GM18870 (cell line): Measurements from ENCODE around the gene MTFP1.
"Not testable (repeated sequence)": the region's sequence is repeated elsewhere in the genome, so short reads cannot be mapped to it uniquely, and the experiment has no call there.

Experiments used
- ATAC-seq: cut with Tn5 transposase; IDR thresholded peaks from one replicate; pipeline ENCODE4 v1.9.1; 2021; ENCODE audit warnings: moderate library complexity; ENCODE audit not compliant: unreplicated experiment

The MTFP1 gene

GRCh38 chr22:30424534-30425326 lies 838 bp upstream of the MTFP1 start:
- no peak for ATAC-seq

DNA sequence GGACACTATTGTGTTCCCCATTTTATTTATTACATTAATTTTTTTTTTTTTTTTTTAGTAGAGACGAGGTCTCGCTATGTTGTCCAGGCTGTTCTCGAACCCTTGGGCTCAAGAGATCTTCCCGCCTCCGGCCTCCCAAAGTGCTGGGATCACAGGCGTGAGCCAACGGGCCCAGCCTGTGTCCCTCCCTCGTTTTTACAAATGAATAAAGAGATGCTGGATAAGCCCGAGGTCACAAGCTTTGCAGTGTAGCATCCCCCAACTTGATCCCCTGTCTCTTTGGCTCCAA lies 297 bp upstream of the MTFP1 start:
- ATAC-seq: no peak

- no peak for ATAC-seq
Measured at GRCh38 chr22:30426388-30427353, 1.1 kb downstream of the MTFP1 start.

- ATAC-seq: no peak
Measured at GRCh38 chr22:30427871-30428270, 2.3 kb downstream of the MTFP1 start.

GRCh38 chr22:30429887-30430286 lies 4.3 kb downstream of the MTFP1 start:
- ATAC-seq: no peak

DNA sequence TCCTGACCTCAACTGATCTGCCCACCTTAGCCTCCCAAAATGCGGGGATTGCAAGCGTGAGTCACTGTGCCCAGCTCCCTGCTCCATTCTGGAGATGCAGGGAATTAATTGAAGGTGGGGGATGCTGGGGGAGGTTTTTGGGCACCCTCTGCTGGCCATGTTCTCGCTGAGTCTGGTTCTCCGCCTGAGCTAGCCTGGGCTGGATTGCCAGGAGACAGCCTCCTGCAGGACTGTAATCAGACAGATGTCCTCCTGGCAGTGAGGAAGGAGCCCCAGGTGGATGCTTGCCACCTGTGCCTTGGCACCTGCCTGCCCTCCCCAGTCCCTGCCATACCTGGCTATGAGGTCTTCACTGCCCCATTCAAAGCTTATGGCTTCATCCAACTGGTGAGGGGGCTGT lies 5.4 kb downstream of the MTFP1 start:
- ATAC-seq: no peak

DNA sequence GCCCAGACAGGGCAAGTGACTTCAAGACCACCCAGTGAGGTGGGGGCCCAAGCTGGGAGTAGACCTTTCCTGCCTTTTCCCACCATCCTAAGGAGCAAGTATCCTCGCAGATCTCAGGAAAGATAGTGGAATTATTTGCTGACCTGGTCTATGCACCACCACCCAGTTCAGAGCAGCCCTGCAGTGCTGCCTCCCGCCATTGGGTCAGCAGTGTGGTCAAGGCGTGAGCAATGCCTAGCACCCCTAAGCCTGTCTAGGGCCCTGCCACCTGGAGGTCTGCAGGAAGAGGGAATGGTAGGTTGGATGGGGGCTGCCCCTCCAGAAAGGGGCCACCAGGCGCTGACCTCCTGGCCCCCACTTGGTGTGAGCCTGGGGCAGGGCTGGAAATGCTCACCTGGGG lies 6.5 kb downstream of the MTFP1 start:
- no peak for ATAC-seq

DNA sequence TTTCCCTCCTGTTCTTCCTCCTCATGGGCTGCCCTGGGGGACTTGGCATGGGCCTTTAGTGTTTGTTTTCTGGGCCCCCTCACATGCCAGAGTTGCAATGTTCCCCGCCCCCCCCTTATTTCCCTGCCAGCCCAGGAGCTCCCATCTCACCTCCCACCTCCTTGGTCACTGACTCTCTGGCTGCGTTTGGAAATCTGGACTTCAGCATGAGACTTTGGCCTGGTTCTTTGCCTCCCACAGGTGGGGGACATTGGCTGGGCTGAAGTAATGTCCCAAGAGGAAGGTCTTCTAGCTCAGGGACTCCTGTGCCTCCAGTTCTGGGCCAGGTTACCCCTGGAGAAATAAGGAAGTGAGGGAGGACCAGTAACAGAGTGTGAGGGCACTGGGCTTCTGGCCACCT lies 7.0 kb downstream of the MTFP1 start:
- ATAC-seq: no peak

DNA sequence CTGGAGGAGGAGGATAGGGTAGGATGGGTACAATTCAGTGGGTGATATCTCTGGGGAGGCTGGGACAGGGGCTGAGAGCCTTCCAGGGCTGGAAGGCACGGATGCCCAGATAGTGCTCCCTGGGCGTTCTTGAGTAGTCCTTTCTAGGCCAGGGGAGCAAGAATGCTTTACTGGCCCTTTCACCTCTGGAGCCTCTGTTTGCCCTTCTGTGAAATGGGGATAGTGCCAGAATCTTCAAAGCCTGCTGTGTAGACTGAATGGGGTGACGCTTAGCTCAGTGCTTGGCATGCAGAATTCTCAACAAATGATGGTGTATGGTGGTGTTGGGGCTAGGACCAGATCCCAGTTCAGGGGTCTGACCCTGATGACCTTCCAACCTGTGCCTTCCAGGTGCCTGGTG lies 7.7 kb downstream of the MTFP1 start:
- no peak for ATAC-seq

- no peak for ATAC-seq
Measured at GRCh38 chr22:30433773-30434172, 8.2 kb downstream of the MTFP1 start.

GRCh38 chr22:30434843-30435242 lies 9.3 kb downstream of the MTFP1 start:
- ATAC-seq: no peak

- no peak for ATAC-seq
Measured at GRCh38 chr22:30435674-30436126, 10.1 kb downstream of the MTFP1 start.

DNA sequence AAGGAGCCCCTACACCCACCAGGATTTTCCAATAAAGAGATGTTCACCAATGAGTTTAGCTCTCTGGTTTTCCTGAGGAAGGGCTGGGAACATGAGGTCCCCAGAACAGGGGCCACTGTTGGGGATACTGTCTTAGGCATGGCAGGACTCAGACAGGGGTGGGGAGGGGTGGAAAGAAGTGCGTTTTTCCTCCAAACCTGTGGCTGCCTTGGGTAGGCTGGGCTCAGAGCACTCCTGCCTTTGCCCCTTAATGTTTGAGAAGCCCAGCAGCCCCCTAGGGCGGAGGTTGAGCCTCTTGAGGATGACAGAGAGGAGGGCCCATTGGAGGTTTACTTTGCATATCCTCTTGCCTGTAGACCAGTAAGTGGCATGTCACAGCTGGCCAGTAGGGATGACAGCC lies 10.6 kb downstream of the MTFP1 start:
- ATAC-seq: no peak

DNA sequence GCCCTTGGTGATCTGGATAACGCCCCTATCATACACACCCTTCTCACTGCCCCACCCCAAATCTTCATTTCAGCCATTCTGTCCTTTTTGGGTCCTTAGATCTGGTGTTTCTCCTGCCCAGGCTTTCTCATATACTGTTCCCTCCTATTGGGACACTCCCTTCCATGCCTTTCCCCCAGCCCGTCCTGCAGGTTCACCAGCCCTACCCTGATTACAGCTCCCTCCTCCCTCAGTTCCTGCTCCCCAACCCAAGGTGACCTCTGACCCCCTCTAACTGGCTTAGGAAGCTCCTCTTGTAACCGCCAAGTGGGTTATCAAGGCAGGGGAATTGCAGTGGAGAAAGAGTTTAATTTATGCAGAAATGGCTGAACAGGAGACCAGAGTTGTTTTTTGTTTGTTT lies 13.0 kb downstream of the MTFP1 start:
- ATAC-seq: no peak

DNA sequence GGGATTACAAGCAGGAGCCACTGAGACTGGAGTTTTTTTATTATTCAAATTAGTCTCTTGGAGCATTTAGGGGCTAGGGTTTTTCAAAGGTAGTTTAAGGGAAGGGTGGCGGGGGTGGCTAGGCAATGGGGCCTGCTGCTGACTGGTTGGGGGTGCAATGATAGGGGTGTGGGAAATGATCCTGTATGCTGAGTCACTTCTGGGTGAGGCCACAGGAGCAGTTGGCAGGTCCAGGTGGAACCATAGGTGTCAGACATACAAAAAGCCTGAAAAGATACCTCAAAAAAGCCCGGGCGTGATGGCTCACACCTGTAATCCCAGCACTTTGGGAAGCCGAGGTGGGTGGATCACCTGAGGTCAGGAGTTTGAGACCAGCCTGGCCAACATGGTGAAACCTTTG lies 13.7 kb downstream of the MTFP1 start:
- ATAC-seq: no peak

DNA sequence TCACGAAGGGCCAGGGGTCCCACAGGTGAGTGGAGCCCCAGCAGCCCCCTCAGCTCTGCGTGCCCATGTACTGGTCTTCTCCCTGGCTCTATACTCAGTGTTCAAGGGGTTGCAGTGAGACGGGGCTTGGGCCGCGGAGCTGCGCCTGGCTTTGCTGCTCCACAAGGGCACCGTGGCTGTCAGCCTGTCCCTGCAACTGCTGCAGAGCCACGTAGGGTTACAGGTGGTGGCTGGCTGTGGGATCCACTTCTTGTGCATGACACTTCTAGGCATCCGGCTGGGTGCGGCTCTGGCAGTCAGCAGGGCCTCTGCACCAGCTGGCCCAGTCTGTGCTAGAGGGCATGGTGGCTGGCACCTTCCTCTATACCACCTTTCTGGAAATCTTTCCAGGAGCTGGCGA lies 14.3 kb downstream of the MTFP1 start:
- no peak for ATAC-seq

DNA sequence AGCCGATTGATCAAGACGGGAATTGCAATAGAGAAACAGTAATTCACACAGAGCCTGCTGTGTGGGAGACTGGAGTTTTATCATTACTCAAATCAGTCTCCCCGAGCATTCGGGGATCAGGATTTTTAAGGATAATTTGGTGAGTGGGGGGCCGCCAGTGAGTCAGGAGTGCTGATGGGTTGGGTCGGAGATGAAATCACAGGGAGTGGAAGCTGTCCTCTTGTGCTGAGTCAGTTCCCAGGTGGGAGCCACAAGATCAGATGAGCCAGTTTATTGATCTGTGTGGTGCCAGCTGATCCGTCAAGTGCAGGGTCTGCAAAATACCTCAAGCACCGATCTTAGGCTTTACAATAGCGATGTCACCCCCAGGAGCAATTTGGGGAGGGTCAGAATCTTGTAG lies 15.5 kb downstream of the MTFP1 start:
- no peak for ATAC-seq

DNA sequence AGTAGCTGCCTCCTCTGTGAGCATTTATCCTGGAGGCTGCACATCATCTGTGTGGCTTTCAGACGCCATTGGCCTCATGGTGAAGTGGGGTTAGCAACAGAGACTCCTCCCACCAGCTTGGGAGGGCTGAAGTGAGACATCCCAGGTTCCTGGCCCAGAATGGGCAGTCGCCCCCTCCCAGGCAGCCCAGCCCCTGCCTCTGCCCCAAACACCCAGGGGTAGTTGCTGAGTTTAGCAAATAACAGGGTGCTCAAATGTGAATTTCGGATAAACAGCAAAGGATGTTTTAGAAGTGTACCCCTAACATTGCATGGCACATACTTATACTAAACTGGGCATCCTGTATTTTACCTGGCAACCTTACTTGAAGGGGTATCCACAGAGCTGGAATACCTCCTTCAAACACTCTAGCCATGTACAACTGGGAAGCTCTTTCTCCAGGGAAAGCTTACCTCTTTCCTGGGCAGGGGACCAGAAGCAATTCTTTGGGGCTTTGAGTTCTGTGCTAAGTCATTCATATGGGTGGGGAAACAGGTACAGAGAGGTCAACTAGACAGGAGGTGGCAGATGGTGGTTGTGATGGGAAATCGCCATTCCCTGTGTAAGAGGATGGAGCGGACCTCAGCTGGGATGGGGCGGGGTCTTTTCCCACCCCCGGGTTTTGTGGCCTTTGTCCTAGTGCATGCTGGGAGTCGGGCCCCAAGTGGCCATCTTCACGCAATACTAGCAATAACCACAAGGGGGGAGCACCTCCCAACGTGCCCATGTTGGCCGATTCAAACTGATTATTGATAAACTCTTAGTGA lies 19.3 kb downstream of the MTFP1 start:
- ATAC-seq: no peak

- no peak for ATAC-seq
Measured at GRCh38 chr22:30445438-30446145, 20.0 kb downstream of the MTFP1 start.

DNA sequence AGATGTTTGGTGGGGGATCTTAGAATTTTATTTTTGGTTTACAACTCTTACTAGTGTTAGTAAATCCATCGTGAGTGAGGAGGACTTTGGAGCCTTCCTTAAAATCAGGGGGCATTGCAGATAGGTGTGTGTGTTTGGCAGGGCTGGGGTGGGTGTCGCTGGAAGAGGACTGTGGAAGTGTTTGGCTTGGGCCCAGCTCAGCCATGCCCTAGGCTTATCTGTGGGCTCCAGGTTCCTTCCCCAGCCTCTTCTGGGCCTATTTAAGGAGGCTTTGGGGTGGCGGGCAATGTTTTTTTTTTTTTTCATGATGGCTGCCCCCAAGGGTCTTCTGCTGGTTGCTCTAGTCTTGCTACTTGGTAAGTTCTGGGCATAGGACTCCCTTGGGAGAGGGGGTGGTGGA lies 22.1 kb downstream of the MTFP1 start:
- ATAC-seq: no peak

DNA sequence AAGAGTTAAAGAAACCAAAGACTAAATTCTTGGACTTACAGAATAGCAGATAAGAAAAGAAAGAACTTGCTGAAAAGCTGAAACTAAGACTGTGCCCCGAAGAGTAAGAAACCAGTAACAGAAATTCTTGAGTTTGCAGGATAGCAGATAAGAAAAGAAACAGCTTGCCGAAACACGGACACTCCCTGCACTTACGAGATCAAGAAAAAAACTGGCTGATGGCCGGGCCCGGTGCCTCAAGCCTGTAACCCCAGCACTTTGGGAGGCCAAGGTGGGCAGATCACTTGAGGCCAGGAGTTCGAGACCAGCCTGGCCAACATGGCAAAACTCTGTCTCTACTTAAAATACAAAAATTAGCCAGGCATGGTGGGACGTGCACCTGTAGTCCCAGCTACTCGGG lies 25.9 kb downstream of the MTFP1 start:
- not testable (repeated sequence) for ATAC-seq
